SK-N-SH (cell line): ENCODE measurements around the gene SLC3A2.
"Not testable (repeated sequence)": the region's sequence is repeated elsewhere in the genome, so short reads cannot be mapped to it uniquely, and the experiment has no call there.

Experiments used
- EP300 ChIP-seq, 2 experiments: IDR thresholded peaks; 2 replicates each; pipeline versions ENCODE4 v1.4.0 to v1.6.1; 2012; ENCODE audit warnings: borderline replicate concordance in 1 of 2, low read depth in 1 of 2, low read length in 1 of 2
- FOXJ3 ChIP-seq: sonication (generic); formaldehyde crosslinking; IDR thresholded peaks from 2 replicates; pipeline ENCODE4 v1.5.1; 2020; ENCODE audit warnings: mild to moderate bottlenecking, missing genetic modification reagents
- GABPA ChIP-seq: IDR thresholded peaks from 2 replicates; pipeline ENCODE4 v1.4.0; 2012; ENCODE audit warnings: low read depth, mild to moderate bottlenecking
- GATA2 ChIP-seq: sonication (generic); formaldehyde crosslinking; IDR thresholded peaks from 2 replicates; pipeline ENCODE4 v1.5.0; 2020; ENCODE audit warnings: mild to moderate bottlenecking, missing genetic modification reagents
- NRF1 ChIP-seq: IDR thresholded peaks from 2 replicates; pipeline ENCODE4 v1.6.1; 2012; ENCODE audit warnings: low read depth, mild to moderate bottlenecking, low read length
- RCOR1 ChIP-seq: fragments of 150-350 bp; IDR thresholded peaks from 2 replicates; pipeline ENCODE4 v1.6.1; 2017; ENCODE audit warnings: antibody characterized with exemption, low read length
- REST ChIP-seq: IDR thresholded peaks from 2 replicates; pipeline ENCODE4 v1.6.1; 2012; ENCODE audit warnings: mild to moderate bottlenecking, low read depth, low read length, moderate library complexity
- SIN3A ChIP-seq: IDR thresholded peaks from 2 replicates; pipeline ENCODE4 v1.6.1; 2012; ENCODE audit warnings: low read depth, mild to moderate bottlenecking, low read length, moderate library complexity, borderline replicate concordance
- SMC3 ChIP-seq: IDR thresholded peaks from 2 replicates; pipeline ENCODE4 v1.6.1; 2012; ENCODE audit warnings: low read depth, low read length, improper control_type of control experiment
- TEAD4 ChIP-seq: IDR thresholded peaks from 2 replicates; pipeline ENCODE4 v1.4.0; 2012; ENCODE audit warnings: mild to moderate bottlenecking, borderline replicate concordance; ENCODE audit not compliant: insufficient read depth
- USF2 ChIP-seq: fragments of 150-350 bp; IDR thresholded peaks from 2 replicates; pipeline ENCODE4 v1.6.1; 2017; ENCODE audit warnings: antibody characterized with exemption, low read length, low read depth, borderline replicate concordance
- TF ChIP-seq, protein P1 (sequence below): fragments of 200-600 bp; sonication (generic); IDR thresholded peaks from 2 replicates; pipeline ENCODE4 v1.6.1; 2017; ENCODE audit warnings: antibody characterized with exemption, mild to moderate bottlenecking, moderate library complexity
- TF ChIP-seq, protein P2 (sequence below): IDR thresholded peaks from 2 replicates; pipeline ENCODE4 v1.4.0; 2012; ENCODE audit warnings: low read depth
- TF ChIP-seq, protein P3 (sequence below): IDR thresholded peaks from 2 replicates; pipeline ENCODE4; 2012

DNA sequence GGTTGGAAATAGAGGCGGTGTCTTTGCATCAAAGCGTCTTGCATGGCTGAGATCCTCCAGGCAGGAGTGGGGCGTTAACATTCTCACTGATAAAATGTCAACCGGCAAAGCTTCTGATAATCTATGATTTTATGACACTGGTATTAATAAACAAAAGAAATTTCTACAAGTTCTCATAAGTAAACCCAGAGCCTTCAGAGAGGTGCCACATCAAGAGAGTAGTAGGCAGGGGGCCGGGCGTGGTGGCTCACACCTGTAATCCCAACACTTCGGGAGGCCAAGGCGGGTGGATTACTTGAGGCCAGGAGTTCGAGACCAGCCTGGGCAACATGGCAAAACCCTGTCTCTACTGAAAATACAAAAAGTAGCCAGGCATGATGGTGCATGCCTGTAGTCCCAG is 37.8 kb upstream of the SLC3A2 start:
- not testable (repeated sequence) for TF ChIP-seq EP300 (IDR thresholded peaks at IDR 0.05; ENCODE audit: borderline replicate concordance in 1 of 2, low read depth in 1 of 2, low read length in 1 of 2); REST; FOXJ3 (CRISPR knock-in tag); GATA2 (CRISPR knock-in tag); NRF1; TEAD4; GABPA; SMC3; SIN3A; USF2; RCOR1
- TF ChIP-seq, protein P1, sequence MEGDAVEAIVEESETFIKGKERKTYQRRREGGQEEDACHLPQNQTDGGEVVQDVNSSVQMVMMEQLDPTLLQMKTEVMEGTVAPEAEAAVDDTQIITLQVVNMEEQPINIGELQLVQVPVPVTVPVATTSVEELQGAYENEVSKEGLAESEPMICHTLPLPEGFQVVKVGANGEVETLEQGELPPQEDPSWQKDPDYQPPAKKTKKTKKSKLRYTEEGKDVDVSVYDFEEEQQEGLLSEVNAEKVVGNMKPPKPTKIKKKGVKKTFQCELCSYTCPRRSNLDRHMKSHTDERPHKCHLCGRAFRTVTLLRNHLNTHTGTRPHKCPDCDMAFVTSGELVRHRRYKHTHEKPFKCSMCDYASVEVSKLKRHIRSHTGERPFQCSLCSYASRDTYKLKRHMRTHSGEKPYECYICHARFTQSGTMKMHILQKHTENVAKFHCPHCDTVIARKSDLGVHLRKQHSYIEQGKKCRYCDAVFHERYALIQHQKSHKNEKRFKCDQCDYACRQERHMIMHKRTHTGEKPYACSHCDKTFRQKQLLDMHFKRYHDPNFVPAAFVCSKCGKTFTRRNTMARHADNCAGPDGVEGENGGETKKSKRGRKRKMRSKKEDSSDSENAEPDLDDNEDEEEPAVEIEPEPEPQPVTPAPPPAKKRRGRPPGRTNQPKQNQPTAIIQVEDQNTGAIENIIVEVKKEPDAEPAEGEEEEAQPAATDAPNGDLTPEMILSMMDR, result not testable (repeated sequence)
- TF ChIP-seq, protein P2, sequence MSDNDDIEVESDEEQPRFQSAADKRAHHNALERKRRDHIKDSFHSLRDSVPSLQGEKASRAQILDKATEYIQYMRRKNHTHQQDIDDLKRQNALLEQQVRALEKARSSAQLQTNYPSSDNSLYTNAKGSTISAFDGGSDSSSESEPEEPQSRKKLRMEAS, result not testable (repeated sequence)
- TF ChIP-seq, protein P3, sequence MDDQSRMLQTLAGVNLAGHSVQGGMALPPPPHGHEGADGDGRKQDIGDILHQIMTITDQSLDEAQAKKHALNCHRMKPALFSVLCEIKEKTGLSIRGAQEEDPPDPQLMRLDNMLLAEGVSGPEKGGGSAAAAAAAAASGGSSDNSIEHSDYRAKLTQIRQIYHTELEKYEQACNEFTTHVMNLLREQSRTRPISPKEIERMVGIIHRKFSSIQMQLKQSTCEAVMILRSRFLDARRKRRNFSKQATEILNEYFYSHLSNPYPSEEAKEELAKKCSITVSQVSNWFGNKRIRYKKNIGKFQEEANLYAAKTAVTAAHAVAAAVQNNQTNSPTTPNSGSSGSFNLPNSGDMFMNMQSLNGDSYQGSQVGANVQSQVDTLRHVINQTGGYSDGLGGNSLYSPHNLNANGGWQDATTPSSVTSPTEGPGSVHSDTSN, result not testable (repeated sequence)
